HUDEP-2 (cell line): ENCODE data around the gene CSGALNACT2.
A peak's percentile ranks its signal among the peaks of the same experiment; 100 is the strongest.
"Not testable (repeated sequence)": the region's sequence is repeated elsewhere in the genome, so short reads cannot be mapped to it uniquely, and the experiment has no call there.

Source experiments
- DNase-seq, 76 experiments: peaks; one replicate each; lab custom pipeline; 2025; ENCODE audit not compliant: unreplicated experiment in 76 of 76; lab: John Stamatoyannopoulos, UW

The CSGALNACT2 gene

GRCh38 chr10:43138021-43138756 lies at the start of gene CSGALNACT2:
TSS of gene CSGALNACT2 (plus strand) at chr10:43138445. CDS start at chr10:43155150, 16,705 bp downstream.
- peak in 71 of 76 experiments; percentile 14 to 81 (median 60) for DNase-seq

GRCh38 chr10:43089519-43089918 lies 48.7 kb upstream of the CSGALNACT2 start:
- no peak for DNase-seq

- DNase-seq = no peak
These were observed 48.1 kb upstream of the CSGALNACT2 start for GRCh38 chr10:43090188-43090587.

- DNase-seq = no peak
These were observed 47.6 kb upstream of the CSGALNACT2 start for GRCh38 chr10:43090664-43091063.

- no peak for DNase-seq
These were observed 46.4 kb upstream of the CSGALNACT2 start for GRCh38 chr10:43091846-43092245.

GRCh38 chr10:43093423-43094076 lies 44.7 kb upstream of the CSGALNACT2 start:
- DNase-seq = peak in 2 of 76 experiments; percentile 5 to 8

- no peak for DNase-seq
These were observed 44.2 kb upstream of the CSGALNACT2 start for GRCh38 chr10:43094085-43094484.

GRCh38 chr10:43099339-43099738 lies 38.9 kb upstream of the CSGALNACT2 start:
- DNase-seq = not testable (repeated sequence)

- no peak for DNase-seq
These were observed 38.3 kb upstream of the CSGALNACT2 start for GRCh38 chr10:43099928-43100327.

- no peak for DNase-seq
These were observed 37.9 kb upstream of the CSGALNACT2 start for GRCh38 chr10:43100366-43100765.

GRCh38 chr10:43102063-43102828 lies 36.0 kb upstream of the CSGALNACT2 start:
- no peak for DNase-seq

- peak in 53 of 76 experiments; percentile 0 to 67 (median 30) for DNase-seq
These were observed 32.9 kb upstream of the CSGALNACT2 start for GRCh38 chr10:43105102-43105955.

GRCh38 chr10:43105956-43106229 lies 32.4 kb upstream of the CSGALNACT2 start:
- no peak for DNase-seq

- DNase-seq = no peak
These were observed 31.8 kb upstream of the CSGALNACT2 start for GRCh38 chr10:43106256-43107091.

- DNase-seq = no peak
These were observed 29.3 kb upstream of the CSGALNACT2 start for GRCh38 chr10:43108951-43109350.

- DNase-seq = no peak
These were observed 28.5 kb upstream of the CSGALNACT2 start for GRCh38 chr10:43109671-43110249.

- no peak for DNase-seq
These were observed 27.7 kb upstream of the CSGALNACT2 start for GRCh38 chr10:43110338-43111071.

GRCh38 chr10:43111101-43111500 lies 27.1 kb upstream of the CSGALNACT2 start:
- no peak for DNase-seq
